ENCODE data around the gene AGAP9.
"Not testable (repeated sequence)": the region's sequence is repeated elsewhere in the genome, so short reads cannot be mapped to it uniquely, and the experiment has no call there.

Gene AGAP9

GRCh38 chr10:47547286-47547685 lies 23.8 kb upstream of the AGAP9 start:
- H3K4me3 ChIP-seq (ENCODE audit: low read length); H3K9me2 ChIP-seq (replicated peaks; ENCODE audit: insufficient read depth, low read length); H3K9ac ChIP-seq (ENCODE audit: low read length); DNase-seq; H3K27me3 ChIP-seq (replicated peaks; ENCODE audit: insufficient read depth, low read length); H3K27ac ChIP-seq (ENCODE audit: low read length); H3K4me1 ChIP-seq (ENCODE audit: low read length); H3K4me2 ChIP-seq (ENCODE audit: low read depth, low read length); H4K20me1 ChIP-seq (ENCODE audit: insufficient read depth, low read length); H3K79me2 ChIP-seq (ENCODE audit: low read length); H3F3A ChIP-seq (ENCODE audit: insufficient read depth, low read length); H3K36me3 ChIP-seq (replicated peaks; ENCODE audit: insufficient read depth, low read length); H2AFZ ChIP-seq (ENCODE audit: low read length); H3K9me3 ChIP-seq (replicated peaks; ENCODE audit: insufficient read depth, low read length): not testable (repeated sequence)

DNA sequence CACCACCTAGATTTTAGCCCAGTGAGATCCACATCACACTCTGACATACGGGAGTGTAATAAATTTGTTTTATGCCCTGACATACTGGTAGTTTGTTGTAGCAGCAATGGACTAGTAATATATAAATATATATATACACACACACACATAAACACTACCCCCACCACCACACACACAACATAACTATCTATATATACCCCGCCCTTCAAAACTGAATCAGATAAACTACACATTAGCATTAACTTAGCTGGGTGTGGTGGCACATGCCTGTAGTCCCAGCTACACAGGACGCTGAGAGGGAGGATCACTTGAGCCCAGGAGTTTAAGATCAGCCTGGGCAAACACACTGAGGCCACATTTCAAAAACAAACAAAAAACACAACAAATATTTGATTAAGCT lies 13.0 kb upstream of the AGAP9 start:
- H4K20me1 ChIP-seq (ENCODE audit: insufficient read depth, low read length); H3K4me2 ChIP-seq (ENCODE audit: low read depth, low read length); DNase-seq; H2AFZ ChIP-seq (ENCODE audit: low read length); H3K9me2 ChIP-seq (replicated peaks; ENCODE audit: insufficient read depth, low read length); H3K4me1 ChIP-seq (ENCODE audit: low read length); H3F3A ChIP-seq (ENCODE audit: insufficient read depth, low read length); H3K4me3 ChIP-seq (ENCODE audit: low read length); H3K36me3 ChIP-seq (replicated peaks; ENCODE audit: insufficient read depth, low read length); H3K9ac ChIP-seq (ENCODE audit: low read length); H3K27ac ChIP-seq (ENCODE audit: low read length); H3K79me2 ChIP-seq (ENCODE audit: low read length); H3K27me3 ChIP-seq (replicated peaks; ENCODE audit: insufficient read depth, low read length); H3K9me3 ChIP-seq (replicated peaks; ENCODE audit: insufficient read depth, low read length): not testable (repeated sequence)

DNA sequence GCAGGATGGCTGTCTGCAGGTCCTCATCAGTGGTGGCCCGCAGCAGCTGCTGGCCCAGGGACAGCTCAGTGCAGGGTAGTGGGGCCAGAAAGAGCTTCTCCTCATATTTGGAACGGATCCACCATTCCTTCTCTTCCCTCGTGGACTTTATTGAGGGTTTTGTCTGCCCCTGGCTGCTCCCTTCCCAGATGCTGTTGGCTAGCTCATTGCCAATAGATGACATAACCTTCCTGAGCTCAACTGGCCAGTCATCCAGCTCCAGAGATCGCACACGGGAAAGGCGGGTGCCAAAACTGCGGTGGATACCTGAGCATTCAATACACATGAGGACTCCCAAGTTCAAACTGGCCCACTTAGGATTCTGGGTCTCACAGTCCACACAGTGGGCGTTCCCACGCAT lies 21.1 kb downstream of the AGAP9 start:
- not testable (repeated sequence) for H3K27ac ChIP-seq (ENCODE audit: low read length); H3K27me3 ChIP-seq (replicated peaks; ENCODE audit: insufficient read depth, low read length); H3K9ac ChIP-seq (ENCODE audit: low read length); H2AFZ ChIP-seq (ENCODE audit: low read length); H3K4me2 ChIP-seq (ENCODE audit: low read depth, low read length); H4K20me1 ChIP-seq (ENCODE audit: insufficient read depth, low read length); H3K9me3 ChIP-seq (replicated peaks; ENCODE audit: insufficient read depth, low read length); DNase-seq; H3F3A ChIP-seq (ENCODE audit: insufficient read depth, low read length); H3K79me2 ChIP-seq (ENCODE audit: low read length); H3K4me3 ChIP-seq (ENCODE audit: low read length); H3K4me1 ChIP-seq (ENCODE audit: low read length); H3K9me2 ChIP-seq (replicated peaks; ENCODE audit: insufficient read depth, low read length); H3K36me3 ChIP-seq (replicated peaks; ENCODE audit: insufficient read depth, low read length)

DNA sequence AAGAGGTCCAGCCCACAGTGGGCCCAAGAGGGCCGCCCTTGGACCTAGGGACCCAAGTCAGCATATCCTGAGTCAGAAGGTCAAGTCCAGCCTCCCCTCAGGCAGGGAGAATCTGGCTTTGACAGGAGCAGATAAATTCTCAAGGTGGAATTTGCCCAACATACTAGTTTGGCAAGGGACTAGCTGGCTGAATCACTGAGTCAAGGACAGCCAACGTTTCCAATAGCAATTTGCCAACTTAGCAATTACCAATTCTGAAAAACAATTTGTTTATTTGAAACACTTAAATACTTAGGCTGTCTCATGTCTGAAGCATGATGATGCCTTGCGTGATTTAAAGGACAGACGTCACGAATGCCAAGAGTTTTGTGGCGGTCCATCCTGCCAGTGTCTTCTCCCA lies 29.2 kb downstream of the AGAP9 start:
- not testable (repeated sequence) for H3K4me1 ChIP-seq (ENCODE audit: low read length); H3K4me3 ChIP-seq (ENCODE audit: low read length)

DNA sequence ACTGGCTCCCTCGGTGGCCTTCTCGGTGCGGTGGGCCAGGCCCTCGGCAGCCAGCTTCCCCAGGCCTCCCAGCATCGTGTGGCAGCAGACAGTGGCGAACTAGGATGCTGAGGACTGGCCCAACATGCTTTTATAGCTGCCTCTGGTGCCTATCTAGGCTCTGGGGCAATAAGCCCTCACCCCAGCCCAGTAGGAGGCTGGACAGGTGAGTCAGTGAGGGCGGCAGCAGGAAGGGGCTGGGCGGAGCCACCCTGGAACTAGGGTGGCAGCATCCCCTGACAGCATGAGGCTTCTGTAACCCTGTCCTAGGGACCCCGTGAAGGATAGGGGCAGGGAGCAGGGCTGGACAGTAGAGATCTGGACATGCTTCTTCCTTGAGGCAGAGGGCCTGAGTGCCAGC lies 31.8 kb downstream of the AGAP9 start, which contains the start of gene FAM25G:
TSS of gene FAM25G (minus strand) at position 101 of the 400 bp plus-strand sequence. CDS start at position 75, 26 bp downstream.
- H3K9me2 ChIP-seq (replicated peaks; ENCODE audit: insufficient read depth, low read length); H3K27ac ChIP-seq (ENCODE audit: low read length); H3K4me3 ChIP-seq (ENCODE audit: low read length): not testable (repeated sequence)

More for the DNA sequence above, 29.2 kb downstream of the AGAP9 start:
- not testable (repeated sequence) for H3K9ac ChIP-seq (ENCODE audit: low read length); H3K79me2 ChIP-seq (ENCODE audit: low read length); DNase-seq; H4K20me1 ChIP-seq (ENCODE audit: insufficient read depth, low read length); H3K27me3 ChIP-seq (replicated peaks; ENCODE audit: insufficient read depth, low read length); H3K9me3 ChIP-seq (replicated peaks; ENCODE audit: insufficient read depth, low read length); H3K27ac ChIP-seq (ENCODE audit: low read length); H3K4me2 ChIP-seq (ENCODE audit: low read depth, low read length); H3K36me3 ChIP-seq (replicated peaks; ENCODE audit: insufficient read depth, low read length); H2AFZ ChIP-seq (ENCODE audit: low read length); H3F3A ChIP-seq (ENCODE audit: insufficient read depth, low read length); H3K9me2 ChIP-seq (replicated peaks; ENCODE audit: insufficient read depth, low read length)

GRCh38 chr10:47489630-47490029 lies 33.8 kb downstream of the AGAP9 start:
- not testable (repeated sequence) for H3K36me3 ChIP-seq (replicated peaks; ENCODE audit: insufficient read depth, low read length); H3K4me1 ChIP-seq (ENCODE audit: low read length); H3K27ac ChIP-seq (ENCODE audit: low read length); H4K20me1 ChIP-seq (ENCODE audit: insufficient read depth, low read length); H3F3A ChIP-seq (ENCODE audit: insufficient read depth, low read length); H3K4me3 ChIP-seq (ENCODE audit: low read length); H2AFZ ChIP-seq (ENCODE audit: low read length); H3K79me2 ChIP-seq (ENCODE audit: low read length); H3K9me3 ChIP-seq (replicated peaks; ENCODE audit: insufficient read depth, low read length); H3K27me3 ChIP-seq (replicated peaks; ENCODE audit: insufficient read depth, low read length); H3K9ac ChIP-seq (ENCODE audit: low read length); H3K4me2 ChIP-seq (ENCODE audit: low read depth, low read length); DNase-seq; H3K9me2 ChIP-seq (replicated peaks; ENCODE audit: insufficient read depth, low read length)

More for the DNA sequence above, 31.8 kb downstream of the AGAP9 start, which contains the start of gene FAM25G:
- not testable (repeated sequence) for H4K20me1 ChIP-seq (ENCODE audit: insufficient read depth, low read length); H3K79me2 ChIP-seq (ENCODE audit: low read length); H2AFZ ChIP-seq (ENCODE audit: low read length); H3K9ac ChIP-seq (ENCODE audit: low read length); H3K4me2 ChIP-seq (ENCODE audit: low read depth, low read length); H3K4me1 ChIP-seq (ENCODE audit: low read length); DNase-seq; H3F3A ChIP-seq (ENCODE audit: insufficient read depth, low read length); H3K9me3 ChIP-seq (replicated peaks; ENCODE audit: insufficient read depth, low read length); H3K27me3 ChIP-seq (replicated peaks; ENCODE audit: insufficient read depth, low read length); H3K36me3 ChIP-seq (replicated peaks; ENCODE audit: insufficient read depth, low read length)

DNA sequence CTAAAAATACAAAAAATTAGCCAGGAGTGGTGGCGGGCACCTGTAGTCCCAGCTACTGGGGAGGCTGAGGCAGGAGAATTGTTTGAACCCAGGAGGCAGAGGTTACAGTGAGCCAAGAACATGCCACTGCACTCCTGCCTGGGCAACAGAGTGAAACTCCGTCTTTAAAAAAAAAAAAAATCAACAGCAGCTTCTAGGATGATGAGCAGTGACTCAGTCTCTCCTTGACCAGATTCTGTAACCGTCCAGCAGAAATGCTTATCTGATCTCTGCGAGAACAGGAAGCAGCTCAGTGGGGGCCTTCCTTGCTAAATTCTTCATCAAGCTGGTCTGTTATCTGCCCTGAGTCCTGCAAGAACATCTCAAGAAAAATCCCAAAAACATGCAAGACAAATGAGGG lies 37.5 kb downstream of the AGAP9 start:
- H3K4me1 ChIP-seq (ENCODE audit: low read length); H2AFZ ChIP-seq (ENCODE audit: low read length); H3K9me3 ChIP-seq (replicated peaks; ENCODE audit: insufficient read depth, low read length); H3K27me3 ChIP-seq (replicated peaks; ENCODE audit: insufficient read depth, low read length); H3K4me2 ChIP-seq (ENCODE audit: low read depth, low read length); H3K36me3 ChIP-seq (replicated peaks; ENCODE audit: insufficient read depth, low read length); H4K20me1 ChIP-seq (ENCODE audit: insufficient read depth, low read length); DNase-seq; H3K4me3 ChIP-seq (ENCODE audit: low read length); H3K27ac ChIP-seq (ENCODE audit: low read length); H3K79me2 ChIP-seq (ENCODE audit: low read length); H3K9ac ChIP-seq (ENCODE audit: low read length); H3K9me2 ChIP-seq (replicated peaks; ENCODE audit: insufficient read depth, low read length); H3F3A ChIP-seq (ENCODE audit: insufficient read depth, low read length): not testable (repeated sequence)

- H3K9me3 ChIP-seq (replicated peaks; ENCODE audit: insufficient read depth, low read length); H3K4me2 ChIP-seq (ENCODE audit: low read depth, low read length); H3K27me3 ChIP-seq (replicated peaks; ENCODE audit: insufficient read depth, low read length); H3K4me1 ChIP-seq (ENCODE audit: low read length); H4K20me1 ChIP-seq (ENCODE audit: insufficient read depth, low read length); H3F3A ChIP-seq (ENCODE audit: insufficient read depth, low read length); H3K9ac ChIP-seq (ENCODE audit: low read length); H3K4me3 ChIP-seq (ENCODE audit: low read length); H3K36me3 ChIP-seq (replicated peaks; ENCODE audit: insufficient read depth, low read length); H3K9me2 ChIP-seq (replicated peaks; ENCODE audit: insufficient read depth, low read length); H3K79me2 ChIP-seq (ENCODE audit: low read length); H2AFZ ChIP-seq (ENCODE audit: low read length); DNase-seq; H3K27ac ChIP-seq (ENCODE audit: low read length): not testable (repeated sequence)
These were observed 38.7 kb downstream of the AGAP9 start for GRCh38 chr10:47484786-47485185.

Data from MM.1S (cell line).